KG1 (cell line): ENCODE results near the gene ADAM19.
"Not testable (repeated sequence)": the region's sequence is repeated elsewhere in the genome, so short reads cannot be mapped to it uniquely, and the experiment has no call there.

ENCODE experiments used
- DNase-seq: peaks from one replicate; lab custom pipeline; 2025; lab: John Stamatoyannopoulos, UW

ADAM19 gene

DNA sequence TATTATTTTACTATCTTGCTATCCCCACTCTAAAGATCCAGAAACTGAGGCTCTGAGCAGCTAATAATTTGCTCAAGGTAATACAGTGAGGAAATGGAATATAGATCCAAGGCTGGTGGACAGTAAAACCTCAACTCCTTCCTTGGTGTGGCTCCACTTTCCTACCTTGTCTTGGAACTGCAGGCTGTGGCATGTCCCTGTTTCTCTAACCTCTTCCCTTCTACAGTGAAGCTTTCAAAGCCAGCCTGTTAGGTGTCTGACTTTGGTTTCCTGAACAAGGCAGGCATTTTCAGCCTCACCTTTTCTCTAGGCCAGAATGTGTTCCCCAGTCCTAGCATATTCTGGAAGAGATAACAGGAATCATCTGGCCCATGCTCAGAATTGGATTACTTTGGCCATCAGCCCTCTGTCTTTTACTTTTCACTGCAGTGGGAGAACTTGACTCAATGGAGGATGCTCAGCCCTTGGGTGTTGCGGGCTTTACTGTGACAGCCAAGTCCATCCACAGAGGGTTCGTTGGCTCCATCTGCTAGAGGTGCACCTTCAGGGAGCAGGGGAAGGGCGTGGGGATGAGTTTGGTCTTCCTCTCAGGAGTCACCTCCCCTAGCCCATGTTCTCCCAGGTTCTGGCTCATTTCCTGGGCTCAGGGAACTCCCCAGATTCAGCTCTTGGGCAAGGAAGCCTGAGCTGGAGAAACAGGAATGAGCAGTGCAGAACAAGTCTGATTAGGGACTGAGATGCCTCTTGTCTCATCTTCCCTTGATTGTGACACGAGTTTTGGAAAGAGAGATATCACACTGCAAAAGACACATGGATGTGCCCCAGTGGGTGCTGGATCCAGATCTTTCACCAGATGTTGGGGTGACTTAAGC is 114.4 kb downstream of the ADAM19 start:
- DNase-seq, result no peak

DNA sequence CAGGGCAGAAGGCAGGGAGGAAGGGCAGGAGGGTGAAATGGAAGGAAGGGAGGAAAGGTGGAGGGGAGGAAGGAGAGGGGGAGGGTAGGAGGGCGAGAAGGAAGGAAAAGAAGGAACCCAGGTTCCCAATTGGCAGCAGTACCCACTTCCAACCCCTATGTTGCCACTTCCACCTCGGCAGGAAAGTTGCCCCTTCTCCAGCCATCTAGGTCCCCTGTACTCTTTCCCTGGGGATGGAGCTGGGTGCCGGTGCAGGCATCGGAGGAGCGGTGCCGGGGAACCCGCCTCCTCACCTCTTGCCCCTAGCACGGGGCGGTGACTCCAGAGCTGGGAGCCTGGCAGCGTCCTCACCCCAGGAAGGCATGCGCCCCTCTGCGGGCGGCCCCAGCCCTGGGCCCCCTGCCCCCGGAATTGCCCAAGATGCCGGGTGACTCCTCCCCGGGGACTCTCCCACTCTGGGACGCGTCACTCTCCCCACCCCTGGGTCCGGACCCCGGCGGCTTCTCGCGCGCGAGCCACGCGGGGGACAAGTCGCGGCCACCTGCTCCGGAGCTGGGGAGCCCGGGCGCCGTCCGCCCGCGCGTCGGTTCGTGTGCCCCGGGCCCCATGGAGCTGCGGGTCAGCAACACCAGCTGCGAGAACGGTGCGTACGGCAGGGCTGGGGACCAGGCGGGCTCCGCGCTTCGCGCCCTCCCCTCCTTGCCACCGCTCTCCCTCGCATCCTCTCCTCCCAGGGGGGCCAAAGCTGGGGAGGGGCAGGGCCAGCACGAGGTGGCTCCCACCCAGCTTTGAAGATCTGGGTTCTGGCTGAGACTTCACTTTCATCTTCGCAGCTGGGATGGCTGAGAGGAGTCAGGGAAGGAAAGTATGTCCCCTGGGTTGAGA is 115.6 kb downstream of the ADAM19 start, which contains the start of gene NIPAL4:
Gene NIPAL4, plus strand, starts transcription at position 499 of the 885 bp plus-strand sequence. Its CDS starts 108 bp downstream, at position 607.
- DNase-seq, result no peak

- DNase-seq, result no peak
Observed at GRCh38 chr5:157458835-157459234, 116.7 kb downstream of the ADAM19 start.

DNA sequence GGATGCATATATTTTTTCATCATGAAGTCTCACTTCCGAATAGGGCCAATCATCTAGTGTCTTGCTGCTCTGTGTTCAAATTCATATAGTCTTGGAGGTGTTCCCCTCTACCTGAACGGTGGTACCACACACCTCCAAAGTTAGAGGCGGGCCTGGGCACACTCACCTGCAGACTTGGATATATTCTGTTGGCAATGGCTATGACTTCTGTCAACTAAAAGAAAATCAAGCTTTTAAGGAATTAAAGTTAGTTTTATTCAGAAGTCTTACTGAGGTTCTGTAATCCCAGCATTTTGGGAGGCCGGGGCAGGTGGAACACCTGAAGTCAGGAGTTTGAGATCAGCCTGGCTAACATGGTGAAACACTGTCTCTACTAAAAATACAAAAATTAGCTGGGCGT is 118.2 kb downstream of the ADAM19 start:
- no peak for DNase-seq

DNA sequence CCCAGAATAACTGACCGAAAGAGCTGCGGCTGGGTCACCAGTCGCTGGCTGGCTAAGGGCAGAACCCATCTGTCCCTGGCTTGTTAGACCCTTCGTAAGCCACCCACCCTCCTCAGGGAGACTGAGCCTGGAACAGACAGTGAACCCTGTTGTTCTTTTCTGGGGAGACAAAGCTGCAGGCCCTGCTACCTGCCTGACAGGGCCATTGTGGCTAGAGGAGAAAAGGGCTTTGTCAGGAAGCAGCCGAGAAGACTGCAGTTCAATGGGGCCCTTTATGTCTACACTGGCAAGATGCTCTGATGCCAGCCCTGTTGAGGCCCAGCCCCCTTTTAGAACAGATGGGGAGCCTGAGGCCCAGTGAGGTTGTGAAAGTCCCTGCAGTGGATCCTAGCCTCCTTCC is 119.3 kb downstream of the ADAM19 start:
- no peak for DNase-seq

DNA sequence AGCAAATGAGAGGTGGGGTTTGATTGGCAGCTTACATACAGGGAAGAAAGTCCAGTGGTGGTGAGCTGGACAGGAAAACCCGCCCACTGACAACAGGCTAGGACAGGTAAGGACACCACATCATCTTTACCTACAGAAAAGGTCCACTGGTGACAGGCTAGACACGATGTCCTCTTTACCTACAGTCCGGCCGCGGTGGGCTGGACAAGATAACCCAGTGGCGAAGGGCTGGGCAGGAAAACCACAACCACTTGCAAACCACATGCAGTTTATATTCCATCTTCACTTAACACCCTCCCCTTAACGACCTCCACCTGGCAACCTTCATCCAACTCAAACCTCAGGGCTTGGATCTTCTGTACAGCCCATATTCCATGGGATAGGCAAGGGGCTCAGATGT is 120.5 kb downstream of the ADAM19 start:
- DNase-seq, result no peak

GRCh38 chr5:157454273-157454672 is 121.3 kb downstream of the ADAM19 start:
- no peak for DNase-seq

GRCh38 chr5:157451806-157452205 is 123.8 kb downstream of the ADAM19 start:
- no peak for DNase-seq

GRCh38 chr5:157450024-157450423 is 125.6 kb downstream of the ADAM19 start:
- DNase-seq, result no peak

DNA sequence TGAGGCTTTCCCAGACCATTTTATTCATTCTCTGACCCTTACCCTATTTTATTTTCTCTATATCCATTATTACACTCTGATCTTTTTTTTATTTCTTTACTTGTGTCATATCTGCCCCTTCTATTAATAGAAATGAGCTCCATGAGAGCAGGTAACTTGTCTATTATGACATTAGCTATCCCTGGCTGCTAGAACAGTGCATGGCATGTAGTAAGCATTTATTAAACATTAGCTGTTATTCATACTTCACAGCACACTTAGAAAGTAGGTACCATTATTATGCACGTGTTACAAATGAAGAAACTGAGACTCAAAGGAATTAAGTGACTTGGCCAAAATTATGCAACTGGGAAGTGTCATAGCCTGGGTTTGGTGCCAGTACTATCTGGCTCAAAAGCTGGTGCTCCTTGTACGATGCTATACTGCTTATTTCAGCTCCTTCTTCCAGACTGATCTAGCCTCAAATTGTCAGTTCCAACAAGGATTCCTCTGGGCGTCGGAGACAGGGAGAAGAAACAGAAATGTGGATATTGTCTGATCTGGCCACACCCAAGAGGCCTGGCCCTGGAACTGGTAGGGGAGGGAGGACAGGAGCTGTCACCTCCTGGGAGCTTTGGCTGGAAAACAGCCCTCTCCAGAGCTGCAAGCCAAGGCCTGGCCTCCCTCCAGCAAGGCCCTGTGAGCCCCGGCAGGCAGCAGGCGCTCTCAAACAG is 126.4 kb downstream of the ADAM19 start:
- no peak for DNase-seq

DNA sequence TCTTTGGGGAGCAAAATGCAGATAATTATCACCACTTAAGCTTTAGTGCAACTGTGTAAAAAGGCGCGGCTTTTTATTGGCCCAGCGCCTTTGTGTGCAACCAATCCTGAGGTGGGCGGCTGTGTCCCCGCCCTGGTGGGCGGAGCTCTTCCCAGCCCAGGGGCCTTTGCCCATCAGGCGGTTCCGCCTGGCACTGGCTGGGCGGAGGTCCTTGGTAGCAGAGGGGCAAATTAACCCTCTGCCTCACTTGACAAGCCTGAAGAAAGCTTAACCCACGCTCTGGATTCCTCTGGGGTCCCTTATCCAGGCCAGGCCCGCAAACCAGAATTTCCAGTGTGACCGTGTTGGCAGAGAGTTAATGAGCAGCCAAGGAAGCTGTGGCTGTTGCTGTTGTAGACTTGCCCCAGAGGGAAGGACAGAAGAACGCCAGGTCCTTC is 128.4 kb downstream of the ADAM19 start:
- DNase-seq, result no peak

- DNase-seq, result no peak
Observed at GRCh38 chr5:157446412-157446935, 129.1 kb downstream of the ADAM19 start.

GRCh38 chr5:157445745-157446411 is 129.7 kb downstream of the ADAM19 start:
- DNase-seq, result no peak

DNA sequence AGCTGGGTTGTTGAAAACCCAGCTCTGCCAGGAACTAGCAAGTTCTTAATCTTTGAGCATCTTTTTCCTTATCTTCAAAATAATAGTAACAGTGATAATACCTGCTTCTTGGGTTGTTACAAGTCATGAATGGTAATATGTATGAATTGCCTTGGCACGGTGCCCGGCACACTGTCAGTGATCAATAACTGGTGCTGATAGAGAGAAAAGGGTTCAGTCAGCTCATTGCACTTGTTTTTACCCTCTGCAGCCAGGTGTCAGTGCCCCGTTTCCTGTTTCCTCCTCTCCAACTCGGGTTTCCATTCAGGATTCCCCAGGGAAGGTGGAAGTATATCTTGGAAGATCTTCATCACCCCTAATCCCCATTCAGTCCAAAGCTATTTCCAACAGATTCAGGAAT is 131.4 kb downstream of the ADAM19 start:
- no peak for DNase-seq

GRCh38 chr5:157443041-157443549 is 132.5 kb downstream of the ADAM19 start:
- no peak for DNase-seq

- no peak for DNase-seq
Observed at GRCh38 chr5:157434096-157434495, 141.5 kb downstream of the ADAM19 start.

DNA sequence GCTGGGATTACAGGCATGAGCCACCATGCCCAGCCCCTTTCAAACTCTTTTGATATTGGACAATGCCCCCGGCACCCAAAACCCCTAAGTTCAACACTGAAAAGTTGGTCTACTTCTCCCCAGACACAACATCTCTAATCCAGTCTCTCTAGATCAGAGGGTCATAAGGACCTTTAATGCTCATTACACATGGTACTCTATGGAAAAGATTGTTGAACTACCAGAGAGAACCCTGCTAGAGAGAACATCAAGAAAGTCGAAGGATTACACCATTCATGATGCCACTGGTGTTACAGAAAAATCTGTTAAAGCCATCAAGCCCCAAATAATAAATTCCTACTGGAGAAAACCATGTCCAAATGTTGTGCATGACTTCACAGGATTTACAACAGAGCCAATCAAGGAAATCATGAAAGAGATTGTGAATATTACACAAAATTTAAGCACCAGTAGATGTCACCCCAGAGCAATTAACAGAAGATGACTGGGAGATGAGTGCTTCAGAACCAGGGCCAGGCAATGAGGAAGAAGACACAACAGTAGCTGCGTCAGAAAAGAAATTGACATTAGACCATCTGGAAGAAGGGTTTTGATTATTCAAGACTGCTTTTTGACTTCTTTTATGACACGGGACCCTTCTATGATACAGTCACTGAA is 143.9 kb downstream of the ADAM19 start:
- DNase-seq, result peak; percentile 40

DNA sequence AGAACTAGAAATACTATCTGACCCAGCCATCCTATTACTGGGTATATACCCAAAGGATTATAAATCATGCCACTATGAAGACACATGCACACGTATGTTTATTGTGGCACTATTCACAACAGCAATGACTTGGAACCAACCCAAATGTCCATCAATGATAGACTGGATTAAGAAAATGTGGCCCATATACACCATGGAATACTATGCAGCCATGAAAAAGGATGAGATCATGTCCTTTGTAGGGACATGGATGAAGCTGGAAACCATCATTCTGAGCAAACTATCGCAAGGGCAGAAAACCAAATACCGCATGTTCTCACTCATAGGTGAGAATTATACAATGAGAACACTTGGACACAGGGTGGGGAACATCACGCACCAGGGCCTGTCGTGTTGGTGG is 145.7 kb downstream of the ADAM19 start:
- DNase-seq, result not testable (repeated sequence)
